Stimulated activated CD4-positive, alpha-beta T cell treated with anti-CD3 and anti-CD28 coated beads, Interleukin-2, amount 100 ng/mL, for 24 hours (primary cell): ENCODE data around the gene ZNF296.
A peak's percentile ranks its signal among the peaks of the same experiment; 100 is the strongest.

Experiments used
- DNase-seq, 2 donors: peaks; one replicate each; pipeline ENCODE4 v3.0.0-alpha.2; 2020

The ZNF296 gene

DNA sequence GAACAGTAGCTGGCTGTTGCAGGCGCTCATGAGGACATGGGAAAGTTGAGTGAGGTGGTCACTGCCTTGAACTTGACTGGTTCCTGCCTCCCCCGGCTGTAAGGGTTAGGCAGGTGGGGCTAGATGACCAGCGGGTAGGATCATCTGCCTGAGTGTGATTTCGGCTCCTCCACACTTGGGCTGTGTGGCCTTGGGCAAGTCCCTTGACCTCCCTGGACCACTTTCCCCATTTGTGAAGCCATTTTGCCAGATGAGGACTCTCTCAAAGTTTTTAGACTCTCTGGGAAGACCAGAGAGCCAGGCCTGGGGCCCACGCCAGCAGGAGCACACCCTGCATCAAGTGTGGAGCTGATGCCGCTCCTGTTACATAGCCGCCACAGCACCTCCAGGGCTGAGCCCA lies 26.2 kb upstream of the ZNF296 start:
- no peak for DNase-seq

DNA sequence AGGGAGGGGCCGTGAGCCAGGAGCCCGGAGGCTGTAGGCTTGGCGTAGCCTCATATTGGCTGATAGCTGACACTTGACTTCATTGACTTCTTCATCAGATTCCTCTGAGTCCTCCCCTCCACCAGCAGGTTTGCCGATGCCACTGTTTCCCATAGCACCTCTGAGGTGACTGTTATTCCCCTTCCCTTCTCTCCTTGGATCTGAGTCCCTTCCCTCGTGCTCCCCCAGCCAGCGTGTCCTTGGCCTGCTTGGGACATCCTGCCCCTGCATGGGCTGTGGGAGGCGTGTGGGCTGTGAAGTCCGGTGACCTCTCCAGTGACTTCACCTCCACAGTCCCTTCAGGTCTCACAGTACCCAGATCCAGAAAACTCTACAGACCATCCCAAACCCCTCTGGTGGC lies 25.5 kb upstream of the ZNF296 start:
- DNase-seq = no peak

- no peak for DNase-seq
Measured at GRCh38 chr19:45100846-45101252, 24.6 kb upstream of the ZNF296 start.

DNA sequence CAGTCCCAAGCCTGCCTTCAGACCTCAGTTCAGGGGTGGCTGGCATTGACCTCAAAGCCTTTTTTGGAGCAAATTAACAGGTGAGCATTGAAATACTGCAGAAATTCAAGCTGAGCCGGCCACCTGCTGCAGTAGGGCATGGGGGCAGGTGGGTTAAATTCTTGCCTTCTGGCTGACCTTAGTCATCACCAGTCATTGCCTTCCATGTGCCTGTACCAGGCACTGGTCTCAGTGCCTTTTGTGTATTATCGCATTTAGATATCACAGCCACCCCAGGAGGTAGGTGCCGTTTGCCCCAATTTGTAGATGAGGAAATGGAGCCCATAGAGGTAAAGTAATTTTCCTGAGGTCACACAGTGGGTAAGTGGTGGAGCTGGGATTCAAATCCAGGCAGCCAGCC lies 23.9 kb upstream of the ZNF296 start:
- no peak for DNase-seq

DNA sequence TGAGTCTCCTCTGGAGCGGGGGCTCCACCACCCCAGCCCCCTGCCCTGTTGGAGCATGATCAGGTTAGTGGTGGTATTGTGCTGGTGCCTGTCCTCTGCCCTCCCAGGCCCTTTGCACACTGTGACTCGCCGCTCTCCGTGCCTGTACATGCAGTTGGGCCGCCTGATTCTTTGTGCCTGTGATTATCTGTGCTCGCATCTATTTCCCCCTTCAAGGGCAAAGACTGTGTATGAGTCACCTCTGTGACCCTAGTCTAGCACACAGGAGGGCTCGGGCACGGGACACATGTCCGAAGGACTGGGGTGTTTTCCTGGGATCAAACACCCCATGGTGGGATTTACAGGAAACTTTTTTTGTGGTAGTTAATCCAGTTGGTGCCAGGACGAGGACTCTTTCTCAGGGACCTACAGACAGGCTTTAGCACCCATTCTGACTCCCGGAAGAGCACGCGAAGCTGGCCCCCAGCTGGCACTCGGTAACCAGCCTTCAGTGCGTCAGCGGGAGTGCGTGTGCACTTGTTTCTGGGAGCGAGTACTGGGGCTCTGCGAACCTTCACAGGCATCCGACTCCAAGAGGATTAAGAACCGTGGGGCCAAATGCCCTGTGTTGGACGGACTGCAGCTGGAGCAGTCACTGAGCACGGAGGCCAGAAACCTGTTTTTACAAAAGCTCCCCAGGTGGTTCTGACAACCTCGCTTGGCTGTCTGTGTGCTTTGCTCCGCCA lies 23.4 kb upstream of the ZNF296 start:
- DNase-seq = no peak

GRCh38 chr19:45098521-45099466 lies 22.5 kb upstream of the ZNF296 start:
- no peak for DNase-seq

- no peak for DNase-seq
Measured at GRCh38 chr19:45097776-45098520, 21.7 kb upstream of the ZNF296 start.

GRCh38 chr19:45097450-45097775 lies 21.1 kb upstream of the ZNF296 start:
- DNase-seq = no peak

DNA sequence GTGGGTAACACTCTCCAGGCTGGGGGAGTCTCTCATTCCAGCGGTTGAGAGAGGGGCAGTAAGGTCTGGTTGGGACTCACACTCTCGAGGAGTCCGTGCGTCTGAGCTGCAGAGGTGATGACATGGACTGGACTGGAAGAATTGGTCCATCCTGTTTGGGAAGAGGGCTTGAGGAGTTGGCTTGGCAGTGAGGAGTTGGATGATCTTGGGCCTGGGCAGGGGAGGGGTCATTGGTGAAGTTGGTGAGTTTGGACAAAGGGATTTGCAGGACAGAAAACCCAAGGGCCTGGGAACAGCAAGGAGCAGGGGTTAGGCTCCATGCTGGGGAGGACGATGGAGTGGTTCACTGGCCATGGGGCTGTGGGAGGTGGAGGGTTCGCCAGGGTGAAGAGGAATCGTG lies 20.4 kb upstream of the ZNF296 start:
- DNase-seq = no peak

DNA sequence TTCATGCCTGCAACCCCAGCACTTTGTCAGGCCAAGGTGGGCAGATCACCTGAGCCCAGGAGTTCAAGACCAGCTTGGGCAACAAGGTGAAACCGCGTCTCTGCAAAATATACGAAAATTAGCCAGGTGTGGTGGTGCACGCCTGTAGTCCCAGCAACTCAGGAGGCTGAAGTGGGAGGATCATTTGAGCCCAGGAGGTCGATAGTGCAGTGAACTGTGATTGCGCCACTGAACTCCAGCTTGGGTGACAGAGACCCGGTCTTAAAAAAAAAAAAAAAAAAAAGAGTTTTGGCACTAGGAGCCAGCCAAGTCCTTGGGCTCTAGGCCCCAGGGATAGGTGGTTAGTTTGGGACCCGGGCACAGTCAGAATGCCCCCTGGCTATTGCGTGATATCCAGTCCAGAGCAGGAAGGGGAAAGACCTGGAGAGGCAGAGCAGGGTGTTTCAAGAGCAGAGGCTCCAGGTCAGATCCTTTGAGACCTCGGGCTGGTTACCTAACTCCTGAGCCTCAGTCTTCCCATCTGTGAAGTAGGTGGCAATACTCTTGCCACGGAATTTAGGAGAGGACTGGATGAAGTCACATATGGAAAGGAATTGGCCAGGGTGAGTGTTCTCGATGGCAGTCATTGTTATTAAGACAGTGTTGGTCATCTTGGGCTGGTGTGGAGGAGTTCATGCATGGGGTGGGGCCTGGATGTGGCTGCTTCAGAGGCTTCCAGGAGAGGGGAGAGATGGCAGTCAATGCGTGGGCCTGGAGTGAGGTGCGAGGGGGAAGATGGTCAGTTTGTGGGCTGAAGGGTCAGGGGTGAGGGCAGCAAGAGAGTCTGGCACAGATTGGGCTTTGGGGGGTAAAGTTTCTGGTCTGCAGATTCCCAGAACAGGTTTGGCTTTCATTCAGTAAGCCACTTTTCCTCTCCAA lies 19.5 kb upstream of the ZNF296 start:
- DNase-seq = no peak

- no peak for DNase-seq
Measured at GRCh38 chr19:45094707-45095106, 18.4 kb upstream of the ZNF296 start.

DNA sequence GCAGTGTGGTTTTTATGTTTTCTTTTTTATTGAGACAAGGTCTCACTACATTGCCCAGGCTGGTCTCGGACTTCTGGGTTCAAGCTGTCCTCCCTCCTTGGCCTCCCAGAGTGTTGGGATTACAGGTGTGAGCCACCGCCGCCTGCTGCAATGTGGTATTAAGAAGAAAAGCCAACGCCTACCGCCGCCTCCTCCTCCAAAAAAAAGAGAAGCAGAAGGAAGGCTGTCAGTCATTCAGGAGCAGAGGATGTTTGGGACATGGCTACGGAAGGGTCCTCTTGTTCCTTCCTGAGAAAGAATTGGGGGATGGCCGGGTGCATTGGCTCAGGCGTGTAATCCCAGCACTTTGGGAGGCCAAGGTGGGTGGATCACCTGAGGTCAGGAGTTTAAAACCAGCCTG lies 17.9 kb upstream of the ZNF296 start:
- DNase-seq = no peak

DNA sequence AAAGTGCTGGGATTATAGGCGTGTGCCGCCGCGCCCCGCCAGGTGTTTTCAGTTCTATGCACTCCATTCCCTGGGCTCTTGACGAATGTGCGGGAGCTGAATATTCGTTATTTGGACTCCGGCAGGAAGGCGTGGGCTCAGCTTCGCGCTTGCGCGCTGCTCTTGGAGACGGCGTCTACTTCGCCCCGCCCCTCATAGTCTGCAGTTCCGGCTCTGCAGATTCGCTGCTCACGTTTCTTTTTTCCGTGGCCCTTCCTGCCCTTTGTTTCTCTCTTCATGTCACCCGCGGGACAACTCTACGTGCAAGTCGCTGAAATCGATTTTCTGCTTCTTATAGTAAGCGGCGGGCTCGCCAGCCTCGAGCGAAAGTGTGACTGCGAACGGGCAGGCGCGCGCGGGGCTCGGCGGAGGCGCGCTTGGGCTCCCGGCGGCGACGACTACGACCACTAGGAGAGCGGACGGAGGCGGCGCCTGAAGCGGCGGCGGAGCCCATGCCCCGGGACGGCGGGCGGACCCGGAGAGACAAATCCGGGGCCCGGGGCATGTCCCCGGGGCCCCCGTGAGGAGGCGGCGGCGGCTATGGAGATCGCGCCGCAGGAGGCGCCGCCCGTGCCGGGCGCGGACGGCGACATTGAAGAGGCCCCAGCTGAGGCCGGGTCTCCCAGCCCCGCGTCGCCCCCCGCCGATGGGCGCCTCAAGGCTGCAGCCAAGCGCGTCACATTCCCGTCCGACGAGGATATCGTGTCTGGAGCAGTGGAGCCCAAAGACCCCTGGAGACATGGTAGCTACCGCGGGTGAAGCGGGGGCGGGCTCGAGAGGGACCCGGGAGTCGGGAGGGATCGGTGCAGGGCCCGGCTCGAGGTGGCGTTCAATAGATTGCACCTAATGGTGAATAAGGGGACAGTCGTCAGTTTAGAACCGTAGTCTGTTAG lies 16.7 kb upstream of the ZNF296 start, which contains the start of gene PPP1R37:
Gene PPP1R37 (plus strand): TSS at position 433 of the 932 bp plus-strand sequence. CDS start 147 bp downstream, at position 580.
- peak; percentile 90 to 92 for DNase-seq

- DNase-seq = peak; percentile 94 to 98
Measured at GRCh38 chr19:45091031-45091923, 15.0 kb upstream of the ZNF296 start.

- no peak for DNase-seq
Measured at GRCh38 chr19:45090606-45091005, 14.3 kb upstream of the ZNF296 start.

GRCh38 chr19:45090034-45090433 lies 13.8 kb upstream of the ZNF296 start:
- DNase-seq = no peak

GRCh38 chr19:45087531-45087930 lies 11.3 kb upstream of the ZNF296 start:
- peak in 1 of 2 donors; percentile 47 for DNase-seq

DNA sequence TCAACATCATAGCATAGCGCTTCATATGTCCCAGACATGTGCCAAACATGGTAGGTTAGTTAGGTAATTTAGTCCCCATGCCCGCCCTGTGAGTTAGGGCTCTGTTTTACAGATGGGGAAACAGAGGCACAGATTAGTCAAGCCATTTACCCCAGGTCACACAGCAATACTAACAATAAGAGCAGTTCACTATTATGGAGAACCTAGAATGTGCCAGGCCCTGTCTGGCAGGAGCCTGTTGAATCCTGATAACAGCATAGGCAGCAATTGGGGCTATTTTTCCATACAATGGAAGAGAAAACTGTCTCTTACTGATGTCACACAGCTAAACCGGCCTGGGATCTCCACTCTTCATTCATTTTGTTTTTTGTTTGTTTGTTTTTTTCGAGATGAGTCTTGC lies 10.2 kb upstream of the ZNF296 start:
- DNase-seq = no peak

GRCh38 chr19:45082170-45082569 lies 5.9 kb upstream of the ZNF296 start:
- no peak for DNase-seq

GRCh38 chr19:45079911-45080370 lies 3.7 kb upstream of the ZNF296 start:
- DNase-seq = no peak
